K562 (cell line): Measurements from ENCODE around the gene DNASE1L2. TPM values are rescaled to one million over a fixed set of nuclear protein-coding genes. Genes with fewer than 3 reads are reported as not detected.

Source experiments
- ATF7 ChIP-seq: fragments of 450-650 bp; IDR thresholded peaks from 2 replicates; pipeline ENCODE4 v1.7.1; 2014; ENCODE audit warnings: mild to moderate bottlenecking, moderate library complexity
- FIP1L1 ChIP-seq: fragments of 200-400 bp; formaldehyde crosslinking; IDR thresholded peaks from 2 replicates; pipeline ENCODE4 v1.6.1; 2018; ENCODE audit warnings: mild to moderate bottlenecking, low read depth, low read length; ENCODE audit not compliant: poor library complexity, severe bottlenecking
- KLF1 ChIP-seq: fragments of 450-650 bp; IDR thresholded peaks from 2 replicates; pipeline ENCODE4 v1.6.1; 2016; ENCODE audit warnings: missing genetic modification characterization, missing compliant biosample characterization
- KLF13 ChIP-seq: fragments of 450-650 bp; IDR thresholded peaks from 2 replicates; pipeline ENCODE4 v1.6.1; 2016; ENCODE audit warnings: missing genetic modification characterization, low read depth, mild to moderate bottlenecking, missing compliant biosample characterization, moderate library complexity, borderline replicate concordance
- NR1H2 ChIP-seq: sonication (generic); formaldehyde crosslinking; IDR thresholded peaks from 2 replicates; pipeline ENCODE4 v1.4.0; 2020; ENCODE audit warnings: mild to moderate bottlenecking, missing genetic modification reagents
- RBM39 ChIP-seq: fragments of 200-400 bp; formaldehyde crosslinking; optimal IDR thresholded peaks from 2 replicates; pipeline ENCODE3; 2018; ENCODE audit warnings: low read depth, low read length
- SMAD4 ChIP-seq: fragments of 250-450 bp; sonication (Bioruptor Pico); conservative IDR thresholded peaks from 2 replicates; pipeline ENCODE4 v1.8.0; 2021; ENCODE audit warnings: inconsistent platforms, mild to moderate bottlenecking, moderate library complexity
- SRF ChIP-seq, 2 experiments: fragments of 250-450, 450-650 bp in 1 of 2; sonication (Bioruptor Pico) in 1 of 2; sonication (generic) in 1 of 2; formaldehyde crosslinking; IDR thresholded peaks; 2 replicates each; pipeline versions ENCODE4 v1.5.0 to v1.5.1; 2020 to 2022; ENCODE audit warnings: mild to moderate bottlenecking in 1 of 2, missing genetic modification reagents in 1 of 2
- TAF7 ChIP-seq: fragments of 450-650 bp; IDR thresholded peaks from 2 replicates; pipeline ENCODE4 v1.6.1; 2016; ENCODE audit warnings: missing genetic modification characterization, missing compliant biosample characterization
- ZFX ChIP-seq: sonication (generic); formaldehyde crosslinking; IDR thresholded peaks from 2 replicates; pipeline ENCODE4 v1.8.0; 2022; ENCODE audit warnings: mild to moderate bottlenecking, missing genetic modification reagents, moderate library complexity
- ZNF175 ChIP-seq: fragments of 200-800 bp; sonication (Bioruptor generic); IDR thresholded peaks from 2 replicates; pipeline ENCODE4 v1.6.1; 2016; ENCODE audit warnings: low read depth, mild to moderate bottlenecking, missing genetic modification characterization, missing compliant biosample characterization
- ZNF24 ChIP-seq: fragments of 450-650 bp; IDR thresholded peaks from 2 replicates; pipeline ENCODE4 v1.6.1; 2016
- ZNF253 ChIP-seq: fragments of 250-450 bp; sonication (Bioruptor Pico); conservative IDR thresholded peaks from 2 replicates; pipeline ENCODE4 v1.6.1; 2021; ENCODE audit warnings: mild to moderate bottlenecking
- polyA plus RNA-seq, 8 experiments: library from polyadenylated mRNA; depleted of rRNA in 4 of 8; stranded (reverse) in 5 of 8; unstranded in 3 of 8; fragments of >200 nt; fragmentation: Nextera tagmentation in 2 of 8; fragmentation: Illumina TruSeq in 1 of 8; extraction: Ambion mirVana in 2 of 8; extraction: Trizol in 1 of 8; gene quantifications; 2 replicates each; pipeline versions ENCODE4 v1.2.1 to v1.2.3, GENCODE V29; 2011 to 2014; ENCODE audit warnings: inconsistent platforms in 1 of 8, missing spikeins in 1 of 8
- total RNA-seq, 7 experiments: library from RNA; depleted of rRNA in 6 of 7; stranded (reverse); fragments of >200 nt in 6 of 7; fragmentation: Illumina TruSeq in 2 of 7; extraction: Trizol in 2 of 7; gene quantifications; 2 replicates each; pipeline versions ENCODE4 v1.2.1 to v1.2.3, GENCODE V29; 2011 to 2021; ENCODE audit warnings: low replicate concordance in 1 of 7
- TF ChIP-seq, protein P1 (sequence below): fragments of 200-800 bp; sonication (Bioruptor generic); IDR thresholded peaks from 2 replicates; pipeline ENCODE4 v1.6.1; 2017; ENCODE audit warnings: missing genetic modification characterization, missing compliant biosample characterization
- TF ChIP-seq, protein P2 (sequence below): sonication (generic); formaldehyde crosslinking; IDR thresholded peaks from 2 replicates; pipeline ENCODE4 v1.8.0; 2022; ENCODE audit warnings: mild to moderate bottlenecking, missing genetic modification reagents
- TF ChIP-seq, protein P3 (sequence below): IDR thresholded peaks from 2 replicates; pipeline ENCODE4 v1.6.1; 2011; ENCODE audit warnings: borderline replicate concordance, low read depth, mild to moderate bottlenecking, moderate library complexity, low read length; ENCODE audit not compliant: insufficient read depth, poor library complexity, severe bottlenecking
- TF ChIP-seq, protein P4 (sequence below): sonication (generic); formaldehyde crosslinking; IDR thresholded peaks from 2 replicates; pipeline ENCODE4 v1.8.0; 2022; ENCODE audit warnings: mild to moderate bottlenecking, missing genetic modification reagents

DNASE1L2 gene
- total and polyA plus RNA-seq, 9 of the 15 experiments (the other 6 are each of a cell fraction or from before 2014, with no cell fraction given) = 0.08 to 2.7 (median 1.7) TPM; not detected in 1

DNA sequence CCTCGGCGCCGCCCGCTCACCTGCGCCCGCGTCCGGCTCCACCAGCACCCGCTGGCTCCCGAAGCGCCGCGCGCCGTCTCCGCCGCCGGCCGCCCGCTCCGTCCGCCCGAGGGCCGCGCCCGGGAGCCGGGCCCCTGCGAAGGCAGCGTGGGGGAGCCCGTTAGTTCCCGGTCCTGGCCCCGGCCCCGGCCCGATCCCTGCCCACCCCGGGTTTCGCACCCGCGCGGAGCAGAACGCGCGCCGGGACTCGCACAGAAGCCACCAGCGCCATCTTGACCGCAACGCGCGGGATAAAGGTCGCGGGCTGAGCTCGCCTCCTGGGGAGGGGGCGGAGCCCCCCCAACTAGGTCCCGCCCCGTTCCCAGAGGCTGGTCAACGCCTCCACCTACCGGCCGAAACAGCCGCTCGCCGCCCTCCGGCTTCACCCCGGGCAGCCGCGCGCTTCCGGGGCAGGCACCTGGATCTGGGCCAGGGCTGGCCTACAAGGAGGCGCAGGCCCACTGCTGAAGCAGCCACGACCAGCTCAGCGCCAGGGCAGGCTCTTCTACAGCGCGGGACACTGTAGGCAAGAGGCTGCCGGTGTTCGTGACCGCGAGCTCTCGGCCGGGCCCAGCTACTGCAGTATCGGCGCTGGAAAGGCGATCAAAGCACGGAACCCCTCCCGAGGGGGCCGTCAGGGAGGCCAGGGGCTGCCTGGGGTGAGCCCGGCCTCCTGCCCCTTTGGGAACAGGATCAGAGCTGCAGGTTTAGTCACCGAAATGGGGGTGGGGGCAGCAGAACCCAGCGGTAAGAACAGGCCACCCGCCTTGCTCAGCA lies 15.3 kb downstream of the DNASE1L2 start, which contains the start of gene ECI1 (continued):
- TF ChIP-seq, protein P1, sequence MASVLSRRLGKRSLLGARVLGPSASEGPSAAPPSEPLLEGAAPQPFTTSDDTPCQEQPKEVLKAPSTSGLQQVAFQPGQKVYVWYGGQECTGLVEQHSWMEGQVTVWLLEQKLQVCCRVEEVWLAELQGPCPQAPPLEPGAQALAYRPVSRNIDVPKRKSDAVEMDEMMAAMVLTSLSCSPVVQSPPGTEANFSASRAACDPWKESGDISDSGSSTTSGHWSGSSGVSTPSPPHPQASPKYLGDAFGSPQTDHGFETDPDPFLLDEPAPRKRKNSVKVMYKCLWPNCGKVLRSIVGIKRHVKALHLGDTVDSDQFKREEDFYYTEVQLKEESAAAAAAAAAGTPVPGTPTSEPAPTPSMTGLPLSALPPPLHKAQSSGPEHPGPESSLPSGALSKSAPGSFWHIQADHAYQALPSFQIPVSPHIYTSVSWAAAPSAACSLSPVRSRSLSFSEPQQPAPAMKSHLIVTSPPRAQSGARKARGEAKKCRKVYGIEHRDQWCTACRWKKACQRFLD = 0 out of 2 replicates have a peak, but pooled peaks have one; percentile 70
- TF ChIP-seq NR1H2 (no peak), SRF (CRISPR knock-in tag; IDR thresholded peaks at IDR 0.05) (peak in 1 of 2 experiments; percentile 59; a peak in 1 of 4 replicates), ZFX (CRISPR knock-in tag) (peak; percentile 99), ZNF253 (CRISPR knock-in tag) (no peak), RBM39 (no peak), KLF13 (peak; percentile 71; the same call in 1 of the 2 replicates), KLF1 (peak; percentile 10; the same call in 1 of the 2 replicates), ZNF175 (CRISPR knock-in tag) (no peak; the same call in 1 of the 2 replicates), FIP1L1 (peak; percentile 97), ZNF24 (0 out of 2 replicates have a peak, but pooled peaks have one; percentile 28), TAF7 (tag) (peak; percentile 76; the same call in 1 of the 2 replicates), ATF7 (peak; percentile 80), SMAD4 (CRISPR knock-in tag) (peak; percentile 44; the same call in 1 of the 2 replicates)
- TF ChIP-seq, protein P2, sequence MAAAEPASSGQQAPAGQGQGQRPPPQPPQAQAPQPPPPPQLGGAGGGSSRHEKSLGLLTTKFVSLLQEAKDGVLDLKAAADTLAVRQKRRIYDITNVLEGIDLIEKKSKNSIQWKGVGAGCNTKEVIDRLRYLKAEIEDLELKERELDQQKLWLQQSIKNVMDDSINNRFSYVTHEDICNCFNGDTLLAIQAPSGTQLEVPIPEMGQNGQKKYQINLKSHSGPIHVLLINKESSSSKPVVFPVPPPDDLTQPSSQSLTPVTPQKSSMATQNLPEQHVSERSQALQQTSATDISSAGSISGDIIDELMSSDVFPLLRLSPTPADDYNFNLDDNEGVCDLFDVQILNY (CRISPR knock-in tag) = peak; percentile 84; the same call in 1 of the 2 replicates
- TF ChIP-seq, protein P3, sequence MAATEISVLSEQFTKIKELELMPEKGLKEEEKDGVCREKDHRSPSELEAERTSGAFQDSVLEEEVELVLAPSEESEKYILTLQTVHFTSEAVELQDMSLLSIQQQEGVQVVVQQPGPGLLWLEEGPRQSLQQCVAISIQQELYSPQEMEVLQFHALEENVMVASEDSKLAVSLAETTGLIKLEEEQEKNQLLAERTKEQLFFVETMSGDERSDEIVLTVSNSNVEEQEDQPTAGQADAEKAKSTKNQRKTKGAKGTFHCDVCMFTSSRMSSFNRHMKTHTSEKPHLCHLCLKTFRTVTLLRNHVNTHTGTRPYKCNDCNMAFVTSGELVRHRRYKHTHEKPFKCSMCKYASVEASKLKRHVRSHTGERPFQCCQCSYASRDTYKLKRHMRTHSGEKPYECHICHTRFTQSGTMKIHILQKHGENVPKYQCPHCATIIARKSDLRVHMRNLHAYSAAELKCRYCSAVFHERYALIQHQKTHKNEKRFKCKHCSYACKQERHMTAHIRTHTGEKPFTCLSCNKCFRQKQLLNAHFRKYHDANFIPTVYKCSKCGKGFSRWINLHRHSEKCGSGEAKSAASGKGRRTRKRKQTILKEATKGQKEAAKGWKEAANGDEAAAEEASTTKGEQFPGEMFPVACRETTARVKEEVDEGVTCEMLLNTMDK = peak; percentile 50
- TF ChIP-seq, protein P4, sequence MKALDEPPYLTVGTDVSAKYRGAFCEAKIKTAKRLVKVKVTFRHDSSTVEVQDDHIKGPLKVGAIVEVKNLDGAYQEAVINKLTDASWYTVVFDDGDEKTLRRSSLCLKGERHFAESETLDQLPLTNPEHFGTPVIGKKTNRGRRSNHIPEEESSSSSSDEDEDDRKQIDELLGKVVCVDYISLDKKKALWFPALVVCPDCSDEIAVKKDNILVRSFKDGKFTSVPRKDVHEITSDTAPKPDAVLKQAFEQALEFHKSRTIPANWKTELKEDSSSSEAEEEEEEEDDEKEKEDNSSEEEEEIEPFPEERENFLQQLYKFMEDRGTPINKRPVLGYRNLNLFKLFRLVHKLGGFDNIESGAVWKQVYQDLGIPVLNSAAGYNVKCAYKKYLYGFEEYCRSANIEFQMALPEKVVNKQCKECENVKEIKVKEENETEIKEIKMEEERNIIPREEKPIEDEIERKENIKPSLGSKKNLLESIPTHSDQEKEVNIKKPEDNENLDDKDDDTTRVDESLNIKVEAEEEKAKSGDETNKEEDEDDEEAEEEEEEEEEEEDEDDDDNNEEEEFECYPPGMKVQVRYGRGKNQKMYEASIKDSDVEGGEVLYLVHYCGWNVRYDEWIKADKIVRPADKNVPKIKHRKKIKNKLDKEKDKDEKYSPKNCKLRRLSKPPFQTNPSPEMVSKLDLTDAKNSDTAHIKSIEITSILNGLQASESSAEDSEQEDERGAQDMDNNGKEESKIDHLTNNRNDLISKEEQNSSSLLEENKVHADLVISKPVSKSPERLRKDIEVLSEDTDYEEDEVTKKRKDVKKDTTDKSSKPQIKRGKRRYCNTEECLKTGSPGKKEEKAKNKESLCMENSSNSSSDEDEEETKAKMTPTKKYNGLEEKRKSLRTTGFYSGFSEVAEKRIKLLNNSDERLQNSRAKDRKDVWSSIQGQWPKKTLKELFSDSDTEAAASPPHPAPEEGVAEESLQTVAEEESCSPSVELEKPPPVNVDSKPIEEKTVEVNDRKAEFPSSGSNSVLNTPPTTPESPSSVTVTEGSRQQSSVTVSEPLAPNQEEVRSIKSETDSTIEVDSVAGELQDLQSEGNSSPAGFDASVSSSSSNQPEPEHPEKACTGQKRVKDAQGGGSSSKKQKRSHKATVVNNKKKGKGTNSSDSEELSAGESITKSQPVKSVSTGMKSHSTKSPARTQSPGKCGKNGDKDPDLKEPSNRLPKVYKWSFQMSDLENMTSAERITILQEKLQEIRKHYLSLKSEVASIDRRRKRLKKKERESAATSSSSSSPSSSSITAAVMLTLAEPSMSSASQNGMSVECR (CRISPR knock-in tag) = peak; percentile 38; the same call in 1 of the 2 replicates
